ENCODE data around the gene SNCAIP.
A peak's percentile ranks its signal among the peaks of the same experiment; 100 is the strongest.

Gene SNCAIP

DNA sequence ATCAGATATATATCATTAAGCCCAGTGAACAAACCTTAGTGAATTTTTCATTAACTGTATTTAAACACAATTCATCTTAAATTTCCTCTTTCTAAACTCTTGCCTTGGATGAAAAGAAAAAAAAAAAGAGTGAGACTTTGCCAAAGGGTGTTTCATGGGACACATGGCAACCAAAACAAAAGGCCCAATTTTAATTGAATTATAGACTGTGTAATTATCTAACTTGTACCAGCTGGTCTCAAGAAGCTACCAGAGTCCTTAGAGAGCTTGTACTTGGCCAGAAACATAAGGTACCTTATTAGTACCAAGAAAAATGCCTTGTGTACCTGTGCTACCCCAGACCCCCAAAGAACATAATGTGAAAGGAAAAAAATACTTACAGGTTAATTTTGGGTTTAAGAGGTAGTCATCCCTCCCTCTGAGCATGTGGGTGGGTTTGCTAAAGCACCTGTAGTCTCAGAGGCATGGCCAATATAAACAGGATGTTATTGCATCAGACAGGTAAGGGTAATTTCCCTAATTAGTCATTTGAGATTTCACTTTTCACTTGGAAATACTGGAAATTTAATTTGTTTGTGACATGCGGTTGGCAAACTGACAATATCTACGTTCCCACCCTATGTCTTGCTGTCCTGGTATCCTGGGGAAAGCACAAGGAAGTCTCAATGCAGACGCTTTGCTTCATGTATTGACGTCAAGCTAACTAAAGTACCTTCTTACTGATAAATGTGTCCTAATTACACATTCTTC, 90.1 kb downstream of the SNCAIP start:
- DNase-seq: peak; percentile 43

DNA sequence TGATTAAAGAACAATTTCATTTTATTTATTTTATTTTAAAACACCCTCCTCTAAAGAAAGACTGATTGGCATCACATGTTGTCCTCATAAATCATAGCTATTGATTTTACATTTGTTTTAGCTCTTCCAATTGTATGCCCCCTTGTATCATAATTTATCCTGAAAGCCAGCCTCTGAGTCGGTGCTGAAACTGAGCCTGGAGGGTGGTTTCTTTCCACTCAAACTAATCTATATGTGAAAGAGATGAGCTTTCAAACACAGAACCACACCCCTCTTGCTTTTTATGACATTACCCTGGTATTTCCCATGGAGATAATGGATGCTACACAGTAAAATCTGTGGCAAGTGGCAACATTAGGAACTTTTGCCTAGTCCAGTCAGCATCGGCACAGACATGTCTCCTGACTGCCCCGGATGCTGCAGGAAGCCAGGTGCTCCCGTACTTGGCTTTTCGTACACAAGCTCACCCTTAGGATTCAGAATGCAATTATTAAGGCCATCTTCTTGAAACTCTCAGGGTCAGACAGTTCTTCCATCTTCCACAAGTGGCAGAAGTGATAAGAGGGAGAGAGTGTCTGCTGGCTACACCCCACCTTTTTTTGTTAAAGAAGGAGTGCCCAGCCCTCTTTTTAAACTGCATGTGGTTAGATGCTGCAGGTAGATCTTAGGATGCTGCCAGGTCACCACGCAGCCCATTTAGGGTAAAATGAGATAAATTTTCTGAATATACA, 91.1 kb downstream of the SNCAIP start:
- DNase-seq: peak; percentile 16

DNA sequence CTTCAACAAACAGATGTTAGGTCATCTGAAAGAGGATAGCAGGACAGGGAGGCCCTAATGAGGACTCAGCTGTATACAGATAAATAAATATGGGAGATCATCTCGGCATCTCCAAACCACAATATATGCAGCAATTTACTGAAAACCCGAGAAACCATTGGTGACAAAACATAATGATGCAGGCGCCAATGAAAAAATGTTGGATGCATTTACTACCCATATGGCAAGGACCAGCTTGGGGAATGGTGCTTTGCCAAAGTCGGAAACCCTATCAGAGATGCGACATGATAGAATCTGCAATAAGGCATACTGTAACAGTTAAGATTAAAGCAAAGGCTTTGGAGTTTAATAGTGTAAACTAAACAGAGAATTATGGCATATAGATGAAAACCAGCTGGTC, 92.0 kb downstream of the SNCAIP start:
- no peak for DNase-seq

DNA sequence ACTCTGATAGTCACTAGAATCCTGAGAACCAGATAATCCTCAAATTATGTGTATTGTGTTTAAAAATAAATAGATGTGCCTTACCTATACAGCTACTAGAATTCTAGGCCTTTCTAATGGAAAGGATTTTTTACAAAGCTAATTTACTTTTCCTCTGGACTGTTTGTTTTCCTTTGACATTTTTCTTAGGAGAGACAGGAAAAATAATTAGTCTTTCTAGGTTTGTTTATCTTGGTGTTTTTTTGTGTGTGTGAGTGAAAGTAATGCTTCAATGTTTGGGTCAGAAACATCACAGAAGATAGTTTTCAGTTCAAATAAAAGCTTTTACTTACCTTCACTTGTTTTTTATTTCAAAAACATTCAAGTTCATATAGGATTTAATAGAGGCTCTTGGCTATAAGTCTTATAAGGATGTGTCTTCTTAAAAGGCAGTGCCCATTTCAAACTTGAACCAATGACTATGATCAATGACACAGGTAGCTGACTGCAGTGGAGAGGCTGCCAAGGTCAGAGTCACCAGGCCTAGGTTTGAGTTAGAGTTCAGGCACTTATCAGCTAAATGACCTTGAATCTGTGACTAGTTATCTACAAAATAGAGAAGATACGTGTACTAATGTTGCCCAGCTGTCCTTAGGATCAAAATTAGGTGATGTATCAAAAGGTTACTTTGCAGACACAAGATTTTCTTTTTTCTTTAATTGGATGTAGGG, 92.8 kb downstream of the SNCAIP start:
- no peak for DNase-seq

DNA sequence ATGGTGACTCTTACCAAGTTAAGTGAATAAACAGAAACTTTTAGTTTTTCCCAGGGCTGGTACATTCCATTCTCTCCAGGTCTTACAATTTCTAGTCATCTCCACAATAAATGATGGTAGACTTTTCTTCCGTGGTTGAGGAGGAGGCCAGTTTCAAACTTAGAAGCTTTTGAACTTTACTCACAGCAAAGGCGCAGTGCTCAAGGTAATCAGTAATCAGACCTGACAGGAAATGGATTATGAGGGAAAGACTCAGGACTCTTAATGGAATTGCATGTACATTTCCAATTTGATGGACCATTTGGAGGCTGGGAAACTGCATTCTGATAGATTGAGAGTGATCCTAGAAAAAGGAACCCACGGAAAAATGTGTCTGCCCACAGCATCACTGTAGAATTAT, 93.7 kb downstream of the SNCAIP start:
- DNase-seq: no peak

DNA sequence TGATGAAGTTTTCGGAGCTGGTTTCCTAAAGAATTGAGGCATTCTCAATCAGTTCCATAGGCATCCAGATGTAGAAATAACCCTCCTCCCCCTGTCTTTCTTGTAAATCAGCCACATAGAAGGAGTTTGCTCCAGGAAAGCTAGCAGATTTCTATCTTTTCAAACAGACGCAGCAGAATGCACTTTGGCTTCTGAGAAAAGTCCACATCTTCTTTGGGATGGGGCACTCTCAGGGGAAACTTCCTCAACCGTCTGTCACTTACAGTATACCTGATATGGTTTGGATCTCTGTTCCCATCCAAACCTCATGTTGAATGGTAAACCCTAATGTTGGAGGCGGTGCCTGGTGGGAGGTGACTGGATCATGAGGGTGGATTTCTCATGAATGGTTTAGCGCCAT, 94.1 kb downstream of the SNCAIP start:
- DNase-seq: no peak

DNA sequence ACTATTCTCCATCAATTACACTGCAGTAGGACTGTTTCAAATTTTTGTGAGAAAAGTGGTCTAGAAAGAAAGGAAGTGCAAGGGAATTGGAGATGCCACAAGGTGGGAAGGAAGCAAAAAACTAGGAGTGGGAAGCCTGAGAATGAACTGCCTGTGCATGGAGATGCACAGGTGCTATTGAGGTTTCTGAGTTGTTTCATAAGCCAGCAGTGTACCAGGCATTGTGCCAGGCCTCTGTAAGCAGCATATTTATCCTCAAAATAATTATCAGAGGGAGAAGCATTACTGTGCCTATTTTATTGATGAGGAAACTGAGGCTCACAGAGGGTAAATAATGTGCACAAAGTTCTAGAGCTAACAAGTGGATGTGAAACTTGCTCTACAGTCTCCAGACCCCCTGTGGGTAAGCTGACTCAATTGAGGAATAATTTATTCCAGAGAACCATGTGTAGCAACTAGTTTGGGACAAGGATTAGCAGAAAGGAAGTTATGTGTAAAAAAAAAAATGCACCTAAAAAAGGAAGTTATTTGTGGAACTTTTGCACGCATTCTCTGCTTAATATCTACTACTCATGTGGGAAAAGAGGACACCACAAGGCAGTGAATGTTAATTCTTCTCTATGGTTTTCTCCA, 96.7 kb downstream of the SNCAIP start:
- no peak for DNase-seq

DNA sequence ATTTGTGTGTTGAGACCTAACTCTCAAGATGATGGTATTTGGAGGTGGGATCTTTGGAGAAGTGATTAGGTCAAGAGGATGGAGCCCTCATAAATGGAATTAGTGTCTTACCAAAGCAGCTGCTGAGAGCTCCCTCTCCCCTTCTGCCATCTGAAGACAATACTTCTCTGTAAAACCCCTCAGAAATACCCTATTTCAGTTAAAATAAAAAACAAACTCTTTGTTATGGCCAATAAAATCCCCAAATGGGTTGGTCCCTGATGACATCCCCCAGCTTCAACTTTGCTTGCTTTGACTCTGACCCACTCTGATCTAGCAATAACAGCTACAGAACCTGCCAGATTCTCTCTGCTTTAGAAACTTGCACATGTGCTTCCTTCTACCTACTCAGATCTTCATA, 100.9 kb downstream of the SNCAIP start:
- no peak for DNase-seq

DNA sequence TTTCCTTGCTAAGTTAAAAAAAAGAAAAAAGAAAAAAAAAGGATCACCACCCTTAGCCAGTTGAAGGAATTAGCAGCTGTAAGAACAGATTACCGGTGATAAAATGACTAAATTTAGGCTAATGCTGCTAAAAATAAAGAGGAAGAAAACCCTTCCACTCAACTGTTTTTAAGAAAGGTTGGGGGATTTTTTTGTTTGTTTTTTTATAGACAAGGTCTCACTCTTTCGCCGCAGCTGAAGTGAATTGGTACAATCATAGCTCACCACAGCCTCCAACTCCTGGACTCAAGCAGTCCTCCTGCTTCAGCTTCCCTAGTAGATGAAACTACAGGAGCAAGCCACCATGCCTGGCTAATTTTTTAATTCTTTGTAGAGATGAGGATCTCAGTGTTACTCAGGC, 101.7 kb downstream of the SNCAIP start:
- DNase-seq: no peak

DNA sequence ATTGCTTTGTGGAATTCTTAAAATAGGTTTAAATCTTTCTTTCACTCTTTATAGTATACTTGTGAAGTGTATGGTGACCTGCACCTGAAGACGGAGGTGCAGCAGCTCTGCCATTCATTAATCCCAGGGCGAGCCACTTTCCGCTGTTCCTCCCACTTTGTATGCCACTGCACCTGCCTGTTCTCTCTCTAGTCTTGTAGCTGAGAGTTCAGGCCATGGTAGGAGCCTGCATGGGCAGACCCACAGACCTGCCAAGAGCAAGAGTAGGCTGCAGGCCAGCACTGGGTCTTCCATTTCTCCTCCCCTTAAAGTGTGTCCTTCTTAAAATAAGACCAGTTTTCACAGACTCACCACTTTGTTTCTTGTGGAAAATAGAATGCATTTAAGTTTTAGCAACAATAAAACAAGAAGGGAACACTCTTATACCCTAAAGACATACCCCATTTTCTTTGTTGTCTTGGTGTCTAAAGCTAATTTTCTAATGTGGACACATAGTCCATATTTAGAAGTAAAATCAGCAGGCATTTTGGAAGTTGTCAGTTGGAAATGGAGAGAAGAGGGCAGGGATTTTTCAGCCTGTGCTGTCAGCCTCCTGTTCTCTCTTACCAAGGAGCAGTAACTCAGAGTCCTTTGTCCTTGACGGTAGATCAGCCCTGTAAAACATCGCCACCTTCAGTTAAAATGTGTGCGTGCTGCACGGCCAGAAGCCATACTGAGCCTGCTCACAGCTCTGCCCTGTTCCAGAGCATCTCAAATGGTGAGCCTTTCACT, 103.2 kb downstream of the SNCAIP start:
- DNase-seq: peak; percentile 66

DNA sequence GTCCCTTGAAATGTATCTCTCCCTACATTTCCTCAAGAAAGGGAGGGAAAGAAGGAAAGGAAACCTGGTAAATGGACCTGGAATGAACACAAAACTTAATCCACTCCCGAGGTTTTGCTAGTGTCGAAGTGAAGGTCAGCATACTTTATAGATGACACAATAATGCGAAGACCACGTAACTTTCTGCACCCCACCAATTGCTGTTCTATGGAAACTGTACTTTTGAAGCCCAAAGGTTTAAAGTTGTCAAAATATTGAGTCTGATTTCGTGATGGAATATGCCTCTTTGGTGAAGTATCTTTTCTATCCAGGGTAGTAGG, 103.7 kb downstream of the SNCAIP start:
- no peak for DNase-seq

DNA sequence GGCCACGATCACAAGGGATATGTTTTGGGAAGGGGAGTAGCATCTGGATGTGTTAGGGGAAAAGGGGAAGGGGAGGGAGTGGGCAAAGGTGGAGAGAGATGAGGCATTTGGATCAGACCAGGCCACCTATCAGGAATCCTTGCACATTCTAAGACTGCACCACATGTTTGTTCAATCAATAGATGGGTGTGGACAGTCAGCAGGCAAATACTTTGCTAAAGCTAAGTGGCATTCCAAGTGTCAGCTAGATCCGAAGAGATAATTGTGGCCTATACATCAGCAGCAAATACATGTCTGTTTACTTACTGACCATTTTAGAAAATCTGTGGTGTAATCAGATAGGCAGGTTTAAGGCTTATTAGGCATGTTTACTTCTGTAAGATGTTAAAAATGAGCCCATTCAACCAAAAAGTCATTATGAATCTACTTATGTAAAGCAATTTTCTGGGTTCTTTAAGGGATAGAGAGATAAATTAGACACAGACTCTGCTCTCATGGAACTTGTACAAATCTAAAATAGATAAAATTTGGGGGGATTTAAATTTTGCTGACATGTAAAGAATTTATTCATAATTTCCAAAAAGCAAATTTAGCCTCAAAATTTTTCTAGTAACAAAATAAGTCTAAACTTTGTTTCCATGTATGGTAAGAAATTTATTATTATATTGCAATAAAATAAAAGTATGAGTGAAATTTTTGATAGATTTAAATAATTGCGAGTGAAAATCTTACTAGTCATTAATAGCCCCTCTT, 107.3 kb downstream of the SNCAIP start:
- peak; percentile 14 for DNase-seq

DNA sequence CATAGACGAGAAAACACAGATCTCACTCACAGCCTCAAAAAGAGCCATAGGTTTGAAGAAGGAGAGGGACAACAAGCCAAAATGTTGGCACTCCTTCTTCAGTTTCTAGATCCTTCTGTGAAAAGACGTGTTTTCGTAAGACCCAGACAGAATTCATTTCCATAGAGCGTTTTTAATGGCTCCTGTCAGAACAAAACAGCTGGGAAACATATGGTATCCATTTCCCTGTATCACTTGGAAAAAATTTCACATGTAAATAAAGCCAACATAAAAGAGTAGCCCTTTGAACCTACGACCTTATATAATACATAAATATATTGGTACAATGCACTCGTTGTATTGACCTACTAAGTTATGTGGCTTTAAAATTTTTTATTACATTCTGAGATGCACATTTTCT, 108.1 kb downstream of the SNCAIP start:
- no peak for DNase-seq

DNA sequence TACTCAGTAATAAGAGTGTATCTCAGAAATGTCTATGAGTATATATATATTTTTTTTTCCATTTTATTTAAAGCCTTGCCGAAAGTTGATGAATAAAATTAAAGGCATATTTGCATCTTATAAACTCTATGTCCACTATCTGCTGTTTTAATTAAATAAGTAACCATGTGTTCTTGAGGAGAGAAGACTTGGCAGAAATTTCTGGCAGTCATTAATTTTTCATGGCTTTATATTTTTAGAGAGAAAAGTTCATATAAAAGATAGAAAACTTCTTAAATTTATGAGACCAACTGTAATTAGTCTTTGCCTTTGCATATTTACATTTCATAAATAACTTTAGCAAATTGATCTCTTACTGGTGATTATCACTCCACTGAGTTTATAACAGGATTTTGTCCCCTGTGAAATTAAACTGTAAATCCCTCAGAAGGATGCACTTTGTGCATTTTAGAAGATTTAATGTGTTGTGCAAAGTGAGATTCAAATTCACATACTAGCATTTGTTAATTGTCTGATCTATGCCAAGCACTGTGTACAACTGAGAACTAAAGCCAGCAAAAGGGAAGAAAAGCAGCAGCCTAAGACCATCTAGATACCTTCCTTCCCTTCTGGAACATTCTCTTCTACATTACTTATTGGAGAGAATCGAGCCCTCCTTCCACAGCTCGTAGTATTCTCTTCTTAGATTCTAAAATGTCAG, 108.7 kb downstream of the SNCAIP start:
- no peak for DNase-seq

DNA sequence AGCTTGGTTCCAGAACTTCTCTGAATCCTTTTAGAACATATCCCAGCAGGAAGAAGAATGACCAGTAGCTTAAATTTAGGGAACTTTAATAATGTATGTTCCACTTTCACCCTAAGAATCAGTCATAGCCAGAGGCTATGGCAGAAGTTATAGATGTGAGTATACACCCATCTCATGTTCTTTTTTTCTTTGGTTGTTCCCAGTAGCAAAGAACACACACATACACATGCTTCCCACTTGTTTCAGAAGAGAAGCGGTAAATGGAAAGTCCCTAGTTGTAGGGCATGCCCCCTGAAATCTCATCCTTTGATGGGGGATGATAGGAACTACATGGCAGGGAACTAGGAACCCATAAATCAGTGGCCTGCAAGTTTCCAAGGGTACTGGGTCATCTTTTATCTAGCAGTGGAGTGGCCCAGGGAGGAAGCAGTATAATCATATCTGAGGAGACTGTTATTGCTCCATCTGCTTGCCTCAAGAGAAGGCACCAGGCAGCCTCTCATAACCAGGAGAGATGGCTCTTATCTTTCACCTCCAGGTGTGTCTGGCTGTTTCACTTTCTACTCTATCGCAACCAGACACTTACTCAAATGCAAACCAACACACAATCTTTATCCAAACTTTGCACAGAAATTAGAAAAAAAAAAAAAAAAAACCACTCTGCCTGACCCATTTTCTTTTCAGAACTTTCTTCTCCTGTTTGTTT, 109.5 kb downstream of the SNCAIP start:
- DNase-seq: no peak

DNA sequence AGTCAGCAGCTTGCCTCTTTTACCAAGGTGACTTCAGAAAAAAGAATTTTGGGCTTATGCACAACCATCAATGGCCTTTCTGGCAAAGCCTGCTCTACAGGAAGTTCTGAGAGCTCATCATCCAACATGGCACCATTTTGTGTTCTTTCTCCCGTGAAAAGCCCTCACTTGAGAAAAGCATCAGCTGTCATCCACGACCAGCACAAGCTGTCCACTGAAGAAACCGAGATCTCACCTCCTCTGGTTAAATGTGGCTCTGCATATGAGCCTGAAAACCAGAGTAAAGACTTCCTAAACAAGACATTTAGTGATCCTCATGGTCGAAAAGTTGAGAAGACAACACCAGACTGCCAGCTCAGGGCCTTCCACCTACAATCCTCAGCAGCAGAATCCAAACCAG, 111.2 kb downstream of the SNCAIP start:
- no peak for DNase-seq

DNA sequence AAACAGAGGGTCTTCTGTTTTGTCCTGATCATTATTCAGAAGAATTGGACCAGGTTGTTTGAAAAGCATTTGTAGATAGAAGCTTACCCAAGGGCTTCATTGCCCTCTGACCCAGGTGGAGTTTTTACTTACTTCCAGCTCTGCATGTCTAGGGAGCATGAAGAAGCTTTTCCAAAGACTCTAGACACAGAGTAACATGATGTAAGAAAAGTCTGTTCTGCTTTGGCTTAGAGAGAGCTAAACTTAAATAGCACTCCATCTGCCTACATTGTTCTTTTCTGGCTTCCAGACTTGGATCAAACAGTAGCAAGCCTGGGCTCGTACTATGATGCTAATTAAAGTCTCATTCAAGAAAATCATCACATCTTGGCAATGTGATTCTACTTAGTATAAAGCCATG, 112.1 kb downstream of the SNCAIP start:
- DNase-seq: no peak

DNA sequence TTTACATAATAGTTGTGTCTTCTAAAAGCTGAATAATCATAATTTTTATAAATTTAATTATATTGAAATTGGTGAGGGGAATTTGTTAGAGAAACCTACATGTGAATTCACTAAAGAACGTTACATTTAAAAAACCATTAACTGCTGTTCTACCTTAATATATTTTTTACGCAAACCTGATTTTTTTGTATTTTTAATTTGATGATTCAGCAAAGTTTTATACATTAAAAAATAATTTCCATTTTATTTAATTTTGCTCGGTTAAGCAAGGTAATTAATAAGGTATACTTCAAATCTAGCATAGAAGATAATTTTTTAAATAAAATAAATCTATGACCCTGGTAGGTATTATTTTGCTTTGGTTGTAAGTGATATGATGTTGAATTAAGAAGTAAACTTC, 114.3 kb downstream of the SNCAIP start:
- no peak for DNase-seq

DNA sequence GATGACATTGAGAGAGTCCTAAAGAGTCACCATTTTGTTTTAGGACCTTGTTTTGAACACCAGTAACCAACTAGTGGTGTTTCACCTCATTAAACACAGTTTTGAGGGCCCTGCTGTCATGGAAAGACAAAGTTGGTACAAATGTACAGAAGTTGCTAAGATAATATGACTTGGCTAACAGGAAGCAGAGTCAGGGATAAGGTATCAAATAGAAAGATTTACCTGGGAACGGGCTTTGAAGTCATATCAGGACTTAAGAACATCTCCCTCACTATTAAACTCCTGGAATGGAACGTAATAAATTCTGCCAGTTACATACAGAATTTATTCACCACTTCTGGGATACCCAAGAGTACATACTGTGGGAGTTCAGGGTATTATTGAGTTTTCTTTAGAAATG, 115.6 kb downstream of the SNCAIP start:
- no peak for DNase-seq

DNA sequence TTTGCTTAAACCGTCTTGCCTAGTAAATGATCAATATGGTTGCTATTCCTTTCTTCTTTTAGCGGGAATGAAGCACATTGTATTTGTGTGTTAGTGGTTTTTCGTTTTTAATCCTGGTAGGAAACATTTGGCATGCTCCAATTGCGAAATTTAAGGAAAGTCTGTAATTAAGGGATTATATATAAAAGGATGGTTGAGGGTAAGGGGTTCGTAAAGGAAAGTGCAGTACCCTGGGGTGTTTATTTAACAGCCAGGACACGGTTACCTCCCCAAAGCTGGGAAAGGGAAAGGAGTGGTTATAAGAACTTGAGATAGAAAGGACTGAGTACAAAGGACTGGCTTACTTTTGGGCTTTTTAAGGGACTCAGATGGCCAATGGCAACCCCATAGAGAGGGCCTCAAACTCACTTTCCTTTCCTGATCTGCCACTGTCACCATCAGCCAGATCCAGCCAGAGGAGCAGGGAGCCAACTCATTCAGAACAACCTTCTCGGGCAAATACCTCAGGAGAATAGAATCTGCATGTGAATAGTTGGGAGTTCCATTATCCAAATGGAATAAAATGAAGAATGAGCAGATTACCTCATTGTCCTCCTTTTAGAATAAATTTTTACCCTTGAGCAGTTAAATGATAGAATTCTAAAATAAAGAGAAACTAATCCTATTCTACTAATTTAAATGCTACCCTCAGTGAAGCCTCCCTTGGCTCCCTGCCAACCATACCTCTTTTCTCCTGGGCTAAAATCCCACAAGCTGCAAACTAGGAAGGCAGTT, 117.7 kb downstream of the SNCAIP start:
- no peak for DNase-seq

Data from NCI-H2029 treated with DMSO at 0.1 percent for 48 hours (cell line).